ENCODE data around the gene ADGRB3. TPM values are rescaled to one million over a fixed set of nuclear protein-coding genes. Genes with fewer than 3 reads are reported as not detected.

The ADGRB3 gene
- total and polyA plus RNA-seq, 2 experiments from 2014 or later = not detected

DNA sequence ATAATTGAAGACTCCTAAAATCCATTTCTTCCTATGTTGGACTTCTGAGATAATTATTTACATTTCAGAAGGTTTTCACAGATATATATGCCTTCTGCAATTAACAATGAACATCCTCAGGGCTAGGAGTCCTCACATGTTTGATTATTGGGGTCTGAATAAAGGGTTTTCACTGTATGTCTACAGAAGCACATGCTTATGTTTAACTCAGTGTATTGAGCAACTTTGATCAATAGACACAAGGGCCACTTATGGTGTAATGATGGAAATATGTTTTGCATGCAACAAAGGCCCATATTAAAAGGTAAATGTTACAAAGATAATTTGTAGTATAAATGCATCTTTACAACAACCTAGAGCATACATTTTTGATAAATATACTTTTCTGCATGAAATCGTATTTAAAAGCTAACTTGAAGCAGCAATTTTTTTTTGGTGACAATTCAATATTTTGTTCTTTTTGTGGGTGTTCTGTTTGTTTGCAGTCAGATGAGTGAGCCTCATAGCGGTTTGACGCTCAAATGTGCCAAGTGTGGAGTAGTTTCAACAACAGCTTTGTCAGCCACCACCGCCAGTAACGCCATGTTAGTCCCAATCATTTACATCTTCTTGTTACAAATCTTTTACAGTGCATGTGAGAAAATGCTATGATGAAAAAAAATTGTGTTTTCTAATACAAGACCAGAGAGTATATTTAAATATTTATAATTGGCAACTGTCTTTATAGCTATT, 703.5 kb downstream of the ADGRB3 start:
- Histone ChIP-seq H3K79me2 (ENCODE audit: insufficient read depth) (no peaks in the 10 kb centered on the region), H4K20me1 (ENCODE audit: insufficient read depth) (no peaks in the 10 kb centered on the region), H3K4me2 (ENCODE audit: unreplicated experiment) (no peak overlapping the region), H3K4me3 (no peak overlapping the region), H3F3A (ENCODE audit: insufficient read depth) (no peaks in the 10 kb centered on the region), H3K4me1 (ENCODE audit: insufficient read depth) (no peaks in the 10 kb centered on the region), H3K9me3 (ENCODE audit: low read depth) (no peaks in the 10 kb centered on the region), H3K9ac (no peak overlapping the region), H3K27ac (no peak overlapping the region), H3K9me2 (ENCODE audit: insufficient read depth) (no peaks in the 10 kb centered on the region; the same call in 1 of the 2 replicates), H3K27me3 (replicated peaks; ENCODE audit: insufficient read depth) (no peaks in the 10 kb centered on the region), H2AFZ (no peak overlapping the region), H3K36me3 (ENCODE audit: low read depth) (no peaks in the 10 kb centered on the region)
- DNase-seq = no peak
- in situ Hi-C loops (cut with MboI) = no loop called here
- no peak for TF ChIP-seq EZH2phosphoT487 (IDR thresholded peaks at IDR 0.05; ENCODE audit: insufficient read depth, low read depth)
- TF ChIP-seq EZH2 (IDR thresholded peaks at IDR 0.05; ENCODE audit: insufficient read depth, poor library complexity, severe bottlenecking) = no peak
- 34 to 36% methylated on average over 5 of the region's 5 CpGs for WGBS, 2 experiments (ENCODE audit: low coverage in 1 of 2, low lambda C conversion rate in 2 of 2, missing lambda C conversion rate in 2 of 2)

GRCh38 chr6:69339163-69339550, 704.1 kb downstream of the ADGRB3 start:
- H3K9me3 ChIP-seq (ENCODE audit: low read depth) = no peaks in the 10 kb centered on the region
- H3K4me3 ChIP-seq = no peak overlapping the region
- H3K4me1 ChIP-seq (ENCODE audit: insufficient read depth) = no peaks in the 10 kb centered on the region
- no peak overlapping the region for H2AFZ ChIP-seq
- no peaks in the 10 kb centered on the region for H4K20me1 ChIP-seq (ENCODE audit: insufficient read depth)
- in situ Hi-C loops (cut with MboI) = no loop called here
- no peak overlapping the region for H3K4me2 ChIP-seq (ENCODE audit: unreplicated experiment)
- no peak overlapping the region for H3K9ac ChIP-seq
- DNase-seq = no peak
- no peaks in the 10 kb centered on the region; the same call in 1 of the 2 replicates for H3K9me2 ChIP-seq (ENCODE audit: insufficient read depth)
- TF ChIP-seq EZH2phosphoT487 (IDR thresholded peaks at IDR 0.05; ENCODE audit: insufficient read depth, low read depth) (no peak), EZH2 (IDR thresholded peaks at IDR 0.05; ENCODE audit: insufficient read depth, poor library complexity, severe bottlenecking) (no peak)
- WGBS, 2 experiments (ENCODE audit: low coverage in 1 of 2, low lambda C conversion rate in 2 of 2, missing lambda C conversion rate in 2 of 2) = 8 to 12% methylated on average over 6 of the region's 6 CpGs
- no peaks in the 10 kb centered on the region for H3K36me3 ChIP-seq (ENCODE audit: low read depth)
- H3K27ac ChIP-seq = no peak overlapping the region
- H3F3A ChIP-seq (ENCODE audit: insufficient read depth) = no peaks in the 10 kb centered on the region
- H3K79me2 ChIP-seq (ENCODE audit: insufficient read depth) = no peaks in the 10 kb centered on the region
- H3K27me3 ChIP-seq (replicated peaks; ENCODE audit: insufficient read depth) = no peaks in the 10 kb centered on the region

GRCh38 chr6:69340196-69340595, 705.1 kb downstream of the ADGRB3 start:
- no peak for DNase-seq
- WGBS, 2 experiments (ENCODE audit: low coverage in 1 of 2, low lambda C conversion rate in 2 of 2, missing lambda C conversion rate in 2 of 2) = 52 to 53% methylated on average over 1 of the region's 1 CpG
- Histone ChIP-seq H4K20me1 (ENCODE audit: insufficient read depth) (no peaks in the 10 kb centered on the region), H3K4me1 (ENCODE audit: insufficient read depth) (no peaks in the 10 kb centered on the region), H3K79me2 (ENCODE audit: insufficient read depth) (no peaks in the 10 kb centered on the region), H2AFZ (no peak overlapping the region), H3K9me3 (ENCODE audit: low read depth) (no peaks in the 10 kb centered on the region), H3K9me2 (ENCODE audit: insufficient read depth) (no peaks in the 10 kb centered on the region; the same call in 1 of the 2 replicates), H3K27ac (no peak overlapping the region), H3K4me2 (ENCODE audit: unreplicated experiment) (no peak overlapping the region), H3K4me3 (no peak overlapping the region), H3K9ac (no peak overlapping the region), H3F3A (ENCODE audit: insufficient read depth) (no peaks in the 10 kb centered on the region), H3K36me3 (ENCODE audit: low read depth) (no peaks in the 10 kb centered on the region), H3K27me3 (replicated peaks; ENCODE audit: insufficient read depth) (no peaks in the 10 kb centered on the region)
- in situ Hi-C loops (cut with MboI) = no loop called here
- TF ChIP-seq EZH2phosphoT487 (IDR thresholded peaks at IDR 0.05; ENCODE audit: insufficient read depth, low read depth) = no peak
- no peak for TF ChIP-seq EZH2 (IDR thresholded peaks at IDR 0.05; ENCODE audit: insufficient read depth, poor library complexity, severe bottlenecking)

GRCh38 chr6:69343851-69344250, 708.8 kb downstream of the ADGRB3 start:
- in situ Hi-C loops (cut with MboI) = no loop called here
- Histone ChIP-seq H3K36me3 (ENCODE audit: low read depth) (no peaks in the 10 kb centered on the region), H3K27me3 (replicated peaks; ENCODE audit: insufficient read depth) (no peaks in the 10 kb centered on the region), H3K27ac (no peak overlapping the region), H3K4me2 (ENCODE audit: unreplicated experiment) (no peak overlapping the region), H3K9me3 (ENCODE audit: low read depth) (no peaks in the 10 kb centered on the region), H3K4me3 (no peak overlapping the region), H2AFZ (no peak overlapping the region), H4K20me1 (ENCODE audit: insufficient read depth) (no peaks in the 10 kb centered on the region), H3K9me2 (ENCODE audit: insufficient read depth) (no peaks in the 10 kb centered on the region), H3K9ac (no peak overlapping the region), H3K79me2 (ENCODE audit: insufficient read depth) (no peaks in the 10 kb centered on the region), H3K4me1 (ENCODE audit: insufficient read depth) (no peaks in the 10 kb centered on the region), H3F3A (ENCODE audit: insufficient read depth) (no peaks in the 10 kb centered on the region)
- DNase-seq = no peak
- WGBS, 2 experiments (ENCODE audit: low coverage in 1 of 2, low lambda C conversion rate in 2 of 2, missing lambda C conversion rate in 2 of 2) = 15 to 17% methylated on average over 2 of the region's 2 CpGs
- TF ChIP-seq EZH2 (IDR thresholded peaks at IDR 0.05; ENCODE audit: insufficient read depth, poor library complexity, severe bottlenecking) = no peak
- TF ChIP-seq EZH2phosphoT487 (IDR thresholded peaks at IDR 0.05; ENCODE audit: insufficient read depth, low read depth) = no peak
